GM20000 (cell line): ENCODE results near the gene SEMA5A.

ENCODE experiments used
- DNase-seq: peaks from one replicate; pipeline ENCODE4 v3.0.0; 2012; ENCODE audit warnings: low spot score
- CTCF ChIP-seq: IDR thresholded peaks from 2 replicates; pipeline ENCODE4 v1.5.1; 2012; ENCODE audit warnings: mild to moderate bottlenecking, control low read depth; ENCODE audit errors: extremely low read depth, missing control alignments

SEMA5A gene

GRCh38 chr5:9477537-9477936 is 68.3 kb downstream of the SEMA5A start:
- no peak for TF ChIP-seq CTCF
- no peak for DNase-seq

GRCh38 chr5:9474219-9475002 is 71.5 kb downstream of the SEMA5A start:
- TF ChIP-seq CTCF, result no peak

GRCh38 chr5:9473624-9474023 is 72.3 kb downstream of the SEMA5A start:
- DNase-seq, result no peak
- no peak for TF ChIP-seq CTCF

More at GRCh38 chr5:9474219-9475002, 71.5 kb downstream of the SEMA5A start:
- DNase-seq, result no peak

- no peak for DNase-seq
- TF ChIP-seq CTCF, result no peak
Observed at GRCh38 chr5:9470410-9470809, 75.5 kb downstream of the SEMA5A start.

GRCh38 chr5:9468060-9468388 is 77.9 kb downstream of the SEMA5A start:
- DNase-seq, result no peak
- no peak for TF ChIP-seq CTCF

- no peak for DNase-seq
- TF ChIP-seq CTCF, result no peak
Observed at GRCh38 chr5:9467199-9468059, 78.4 kb downstream of the SEMA5A start.

GRCh38 chr5:9466697-9467096 is 79.2 kb downstream of the SEMA5A start:
- TF ChIP-seq CTCF, result no peak
- no peak for DNase-seq
